HepG2 (cell line): ENCODE results near the gene POLR2F. TPM values are rescaled to one million over a fixed set of nuclear protein-coding genes. Genes with fewer than 3 reads are reported as not detected.

Experiments used
- ATAC-seq: fragments of 200-7000 bp; cut with Tn5 transposase; 3 replicates; pipeline ENCODE4 v1.9.1; 2020; ENCODE audit warnings: mild to moderate bottlenecking, moderate library complexity
- BruUV-seq: library from RNA; stranded (reverse); fragments of 400-500 nt; replicated peaks from 2 replicates; lab custom pipeline; 2021; lab: Mats Ljungman, UMichigan
- CTCF ChIA-PET: fragments of 300-600 bp; formaldehyde crosslinking; extraction: SDS; loops from one replicate; lab custom pipeline; 2021; ENCODE audit warnings: low total read pairs, inconsistent platforms, low intra/inter-chr PET ratio; lab: Yijun Ruan, JAX
- POLR2A ChIA-PET: fragments of 350-600 bp; sonication (Branson Sonifier 250); formaldehyde crosslinking; loops from one replicate; lab custom pipeline; 2020; ENCODE audit warnings: antibody characterized with exemption, inconsistent platforms; lab: Yijun Ruan, JAX
- DNase-seq: peaks from one replicate; pipeline ENCODE4 v3.0.0-alpha.2; 2015; ENCODE audit warnings: low spot score
- FAIRE-seq: peaks from 3 replicates; lab custom pipeline; 2011; peaks lifted over from hg19 to GRCh38; lab: Jason Lieb, UNC
- H2AFZ ChIP-seq: one replicate; pipeline ENCODE4 v1.6.1; 2011; ENCODE audit warnings: low read length, inconsistent platforms
- H3K27ac ChIP-seq: fragments of 300-600 bp; 3 replicates; pipeline ENCODE4 v1.8.0; 2011; ENCODE audit warnings: mixed run types, mild to moderate bottlenecking, mixed read lengths, low read length, inconsistent platforms; ENCODE audit not compliant: insufficient read depth; ENCODE audit errors: extremely low read length
- H3K27me3 ChIP-seq, 2 experiments: fragments of 200-600 bp in 1 of 2; 2 replicates in 1 of 2; 3 replicates in 1 of 2; pipeline versions ENCODE4 v1.6.0 to v1.8.0; 2011; ENCODE audit warnings: low read length in 2 of 2, mild to moderate bottlenecking in 2 of 2, moderate library complexity in 2 of 2, inconsistent platforms in 1 of 2; ENCODE audit not compliant: insufficient read depth in 2 of 2, control insufficient read depth in 1 of 2
- H3K36me3 ChIP-seq, 2 experiments: fragments of 200-600 bp in 1 of 2; replicated peaks in 1 of 2; 2 replicates in 1 of 2; 3 replicates in 1 of 2; pipeline versions ENCODE4 v1.5.1 to v1.8.0; 2011; ENCODE audit warnings: low read length in 2 of 2, inconsistent platforms in 1 of 2; ENCODE audit not compliant: insufficient read depth in 2 of 2, control insufficient read depth in 1 of 2
- H3K4me1 ChIP-seq: 2 replicates; pipeline ENCODE4 v1.5.1; 2012; ENCODE audit warnings: low read length, inconsistent platforms; ENCODE audit not compliant: insufficient read depth
- H3K4me2 ChIP-seq: 2 replicates; pipeline ENCODE4 v1.6.0; 2011; ENCODE audit warnings: low read depth, low read length, inconsistent platforms
- H3K4me3 ChIP-seq, 3 experiments: fragments of 200-600 bp in 1 of 3; sonication (generic), shearing (Covaris generic) in 1 of 3; replicated peaks in 1 of 3; 2 replicates each; pipeline ENCODE4 v1.5.1; 2011 to 2016; ENCODE audit warnings: low read length in 3 of 3, inconsistent platforms in 2 of 3, low read depth in 2 of 3, mild to moderate bottlenecking in 2 of 3, control low read depth in 1 of 3, mixed read lengths in 1 of 3; ENCODE audit not compliant: insufficient read depth in 1 of 3
- H3K79me2 ChIP-seq: one replicate; pipeline ENCODE4 v1.6.1; 2011; ENCODE audit warnings: low read length, inconsistent platforms; ENCODE audit not compliant: insufficient read depth
- H3K9ac ChIP-seq: 2 replicates; pipeline ENCODE4 v1.6.0; 2011; ENCODE audit warnings: mild to moderate bottlenecking, low read depth, low read length, inconsistent platforms; ENCODE audit not compliant: insufficient read depth
- H3K9me3 ChIP-seq: 2 replicates; pipeline ENCODE4 v1.5.1; 2012; ENCODE audit warnings: mild to moderate bottlenecking, low read length
- H4K20me1 ChIP-seq: 2 replicates; pipeline ENCODE4 v1.6.0; 2011; ENCODE audit warnings: inconsistent platforms, mild to moderate bottlenecking, low read length, moderate library complexity; ENCODE audit not compliant: insufficient read depth
- CREM ChIP-seq, 2 experiments: sonication (generic) in 1 of 2; formaldehyde crosslinking in 1 of 2; IDR thresholded peaks; 2 replicates each; pipeline versions ENCODE4 v1.4.0 to v1.6.1; 2016 to 2020; ENCODE audit warnings: antibody characterized with exemption in 1 of 2, mild to moderate bottlenecking in 1 of 2, missing genetic modification reagents in 1 of 2
- EZH2 ChIP-seq: conservative IDR thresholded peaks from 2 replicates; pipeline ENCODE4 v1.6.1; 2012; ENCODE audit warnings: mild to moderate bottlenecking, low read depth, low read length, moderate library complexity
- HOXA9 ChIP-seq: sonication (generic); formaldehyde crosslinking; IDR thresholded peaks from 2 replicates; pipeline ENCODE4 v1.8.1; 2022; ENCODE audit warnings: missing genetic modification reagents, mild to moderate bottlenecking, moderate library complexity, borderline replicate concordance
- MXD4 ChIP-seq: IDR thresholded peaks from 2 replicates; pipeline ENCODE4 v1.6.1; 2016; ENCODE audit warnings: mild to moderate bottlenecking, missing biosample characterization, missing genetic modification reagents
- NFE2L1 ChIP-seq: sonication (generic); formaldehyde crosslinking; IDR thresholded peaks from 2 replicates; pipeline ENCODE4 v1.4.0; 2020; ENCODE audit warnings: missing genetic modification reagents, mild to moderate bottlenecking, borderline replicate concordance
- PCBP2 ChIP-seq: fragments of 200-400 bp; formaldehyde crosslinking; optimal IDR thresholded peaks from 2 replicates; pipeline ENCODE3; 2018; ENCODE audit warnings: low read length, low read depth; ENCODE audit not compliant: poor library complexity, severe bottlenecking
- TOPORS ChIP-seq: sonication (generic); formaldehyde crosslinking; IDR thresholded peaks from 2 replicates; pipeline ENCODE4 v1.8.0; 2023; ENCODE audit warnings: mild to moderate bottlenecking, missing genetic modification reagents
- ZFY ChIP-seq: sonication (generic); formaldehyde crosslinking; IDR thresholded peaks from 2 replicates; pipeline ENCODE4 v1.4.0; 2020; ENCODE audit warnings: missing genetic modification reagents
- ZNF563 ChIP-seq: sonication (generic); formaldehyde crosslinking; IDR thresholded peaks from 2 replicates; pipeline ENCODE4 v1.8.0; 2022; ENCODE audit warnings: mild to moderate bottlenecking, moderate library complexity, missing genetic modification reagents
- ZNF746 ChIP-seq: sonication (generic); formaldehyde crosslinking; IDR thresholded peaks from 2 replicates; pipeline ENCODE4 v1.8.0; 2022; ENCODE audit warnings: mild to moderate bottlenecking, missing genetic modification reagents
- ZNF816 ChIP-seq: sonication (generic); formaldehyde crosslinking; IDR thresholded peaks from 2 replicates; pipeline ENCODE4 v1.8.0; 2022; ENCODE audit warnings: missing genetic modification reagents, mild to moderate bottlenecking, borderline replicate concordance
- WGBS: methylation state at CpG from one replicate; pipeline ENCODE4 v1.1.6; 2017; ENCODE audit warnings: low lambda C conversion rate; 5-methylcytosine and 5-hydroxymethylcytosine counted together
- in situ Hi-C: cut with HindIII; loops from 2 replicates; pipeline ENCODE4 v1.10.0; 2017; ENCODE audit warnings: low pct_unique_long_range_greater_than_20kb; ENCODE audit not compliant: extremely low pct_ligation_motif_present
- intact Hi-C: fragments of 100-400 bp; cut with micrococcal nuclease; formaldehyde crosslinking; loops from one replicate; pipeline ENCODE4 v1.10.0; 2022; ENCODE audit not compliant: unreplicated experiment
- polyA plus RNA-seq, 8 experiments: library from polyadenylated mRNA; depleted of rRNA in 3 of 8; stranded (reverse) in 7 of 8; unstranded in 1 of 8; fragments of >200 nt; fragmentation: Illumina TruSeq in 4 of 8; extraction: Trizol in 4 of 8; gene quantifications; 2 replicates each; pipeline versions ENCODE4 v1.2.1 to v1.2.3, GENCODE V29; 2011 to 2016; ENCODE audit warnings: low read depth in 4 of 8, missing spikeins in 1 of 8, mixed read lengths in 1 of 8; ENCODE audit not compliant: insufficient read depth in 1 of 8
- total RNA-seq, 5 experiments: library from RNA; depleted of rRNA; stranded (reverse); fragments of >200 nt; fragmentation: Illumina TruSeq; extraction: Trizol; gene quantifications; 2 replicates each; pipeline ENCODE4 v1.2.3, GENCODE V29; 2016; ENCODE audit warnings: low read depth in 1 of 5
- TF ChIP-seq, protein P1 (sequence below): sonication (generic); formaldehyde crosslinking; IDR thresholded peaks from 2 replicates; pipeline ENCODE4 v1.5.1; 2020; ENCODE audit warnings: mild to moderate bottlenecking, missing genetic modification reagents, moderate library complexity
- TF ChIP-seq, protein P2 (sequence below): IDR thresholded peaks from 2 replicates; pipeline ENCODE4 v1.6.1; 2012; ENCODE audit warnings: inconsistent platforms
- TF ChIP-seq, protein P3 (sequence below): sonication (generic); formaldehyde crosslinking; IDR thresholded peaks from 2 replicates; pipeline ENCODE4 v1.4.0; 2020; ENCODE audit warnings: missing genetic modification reagents

The POLR2F gene
- total and polyA plus RNA-seq, 2 of the 13 experiments (the other 11 are each of a cell fraction or from before 2014, with no cell fraction given) = 135 to 158 TPM

DNA sequence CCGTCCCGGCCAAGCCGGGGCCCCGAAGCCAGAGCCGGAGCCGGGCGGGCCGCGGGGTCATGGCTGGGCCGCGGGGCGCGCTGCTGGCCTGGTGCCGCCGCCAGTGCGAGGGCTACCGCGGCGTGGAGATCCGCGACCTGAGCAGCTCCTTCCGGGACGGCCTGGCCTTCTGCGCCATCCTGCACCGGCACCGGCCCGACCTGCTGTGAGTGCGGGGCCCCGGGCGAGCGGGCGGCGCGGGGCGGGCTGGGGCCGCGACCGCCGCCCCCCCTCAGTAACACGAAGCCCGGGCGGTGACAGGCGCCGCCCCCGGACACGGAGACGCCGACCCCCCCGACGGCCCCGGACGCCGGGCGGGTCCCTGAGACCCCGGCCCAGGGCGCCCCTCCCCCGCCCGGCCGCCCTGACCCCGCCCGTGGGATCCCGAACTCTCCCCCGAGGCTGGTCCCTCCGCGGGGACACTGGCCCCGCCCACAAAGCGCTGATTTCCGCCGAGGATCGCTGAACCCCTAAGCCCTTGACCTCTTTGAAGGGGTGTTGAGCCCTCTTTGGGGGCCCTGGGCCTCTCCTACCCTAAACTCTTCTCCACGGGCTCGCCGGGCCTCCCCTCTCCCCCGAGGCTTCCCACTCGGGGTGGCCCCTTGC, 47.0 kb upstream of the POLR2F start (continued):
- peak; percentile 81 for TF ChIP-seq ZFY (CRISPR knock-in tag)
- 0 out of 2 replicates have a peak, but pooled peaks have one; percentile 6 for TF ChIP-seq ZNF563 (CRISPR knock-in tag)

DNA sequence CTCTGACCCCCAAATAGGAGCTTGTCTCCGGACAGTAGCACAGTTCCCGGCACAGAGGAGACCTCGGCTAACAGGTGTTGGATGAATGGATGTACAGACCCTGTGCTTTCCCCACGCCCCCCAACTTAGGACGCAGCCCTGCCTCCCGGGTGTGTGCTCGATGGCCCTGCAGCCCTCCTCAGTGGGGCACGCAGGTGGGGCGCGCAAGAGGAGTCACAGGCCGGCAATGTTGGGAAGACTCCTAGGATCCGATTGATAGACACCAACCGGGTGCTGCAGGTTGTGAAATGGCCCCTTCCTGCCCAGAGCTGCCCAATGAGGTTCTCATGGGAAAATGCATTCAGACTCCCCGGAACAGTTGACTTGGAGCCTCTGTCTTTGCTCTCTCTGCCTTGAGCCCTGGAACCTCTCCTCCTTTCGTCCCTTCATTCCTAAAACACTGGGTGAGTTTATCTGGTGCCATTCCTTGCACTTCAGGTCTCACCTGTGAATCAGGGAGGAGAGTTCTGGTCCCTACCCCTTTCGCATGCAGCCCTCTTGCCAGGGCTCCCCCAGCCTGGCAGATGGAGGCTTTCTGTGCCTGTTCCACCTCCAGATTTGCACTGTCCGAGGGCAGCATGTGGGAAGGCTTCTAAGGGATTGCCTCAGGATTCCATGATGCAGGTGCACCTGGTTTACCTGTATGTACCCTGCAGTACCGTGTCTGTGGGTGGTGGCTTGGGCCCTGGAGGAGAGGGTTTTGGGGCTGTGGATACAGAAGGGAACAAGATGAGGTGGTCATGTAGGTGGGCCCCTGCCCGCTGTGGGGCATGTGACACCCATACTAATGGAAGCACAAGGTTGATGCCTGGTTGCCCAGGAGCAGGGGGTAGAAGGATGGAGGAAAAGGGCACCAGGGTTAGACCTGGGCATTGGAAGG, 46.2 kb upstream of the POLR2F start:
- no peak overlapping the region for H2AFZ ChIP-seq
- DNase-seq = no peak
- intact Hi-C loops = no loop called here
- TF ChIP-seq EZH2 = no peak
- TF ChIP-seq PCBP2 = no peak
- TF ChIP-seq, protein P1, sequence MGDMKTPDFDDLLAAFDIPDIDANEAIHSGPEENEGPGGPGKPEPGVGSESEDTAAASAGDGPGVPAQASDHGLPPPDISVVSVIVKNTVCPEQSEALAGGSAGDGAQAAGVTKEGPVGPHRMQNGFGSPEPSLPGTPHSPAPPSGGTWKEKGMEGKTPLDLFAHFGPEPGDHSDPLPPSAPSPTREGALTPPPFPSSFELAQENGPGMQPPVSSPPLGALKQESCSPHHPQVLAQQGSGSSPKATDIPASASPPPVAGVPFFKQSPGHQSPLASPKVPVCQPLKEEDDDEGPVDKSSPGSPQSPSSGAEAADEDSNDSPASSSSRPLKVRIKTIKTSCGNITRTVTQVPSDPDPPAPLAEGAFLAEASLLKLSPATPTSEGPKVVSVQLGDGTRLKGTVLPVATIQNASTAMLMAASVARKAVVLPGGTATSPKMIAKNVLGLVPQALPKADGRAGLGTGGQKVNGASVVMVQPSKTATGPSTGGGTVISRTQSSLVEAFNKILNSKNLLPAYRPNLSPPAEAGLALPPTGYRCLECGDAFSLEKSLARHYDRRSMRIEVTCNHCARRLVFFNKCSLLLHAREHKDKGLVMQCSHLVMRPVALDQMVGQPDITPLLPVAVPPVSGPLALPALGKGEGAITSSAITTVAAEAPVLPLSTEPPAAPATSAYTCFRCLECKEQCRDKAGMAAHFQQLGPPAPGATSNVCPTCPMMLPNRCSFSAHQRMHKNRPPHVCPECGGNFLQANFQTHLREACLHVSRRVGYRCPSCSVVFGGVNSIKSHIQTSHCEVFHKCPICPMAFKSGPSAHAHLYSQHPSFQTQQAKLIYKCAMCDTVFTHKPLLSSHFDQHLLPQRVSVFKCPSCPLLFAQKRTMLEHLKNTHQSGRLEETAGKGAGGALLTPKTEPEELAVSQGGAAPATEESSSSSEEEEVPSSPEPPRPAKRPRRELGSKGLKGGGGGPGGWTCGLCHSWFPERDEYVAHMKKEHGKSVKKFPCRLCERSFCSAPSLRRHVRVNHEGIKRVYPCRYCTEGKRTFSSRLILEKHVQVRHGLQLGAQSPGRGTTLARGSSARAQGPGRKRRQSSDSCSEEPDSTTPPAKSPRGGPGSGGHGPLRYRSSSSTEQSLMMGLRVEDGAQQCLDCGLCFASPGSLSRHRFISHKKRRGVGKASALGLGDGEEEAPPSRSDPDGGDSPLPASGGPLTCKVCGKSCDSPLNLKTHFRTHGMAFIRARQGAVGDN (CRISPR knock-in tag) = peak; percentile 52; the same call in 1 of the 2 replicates
- TF ChIP-seq HOXA9 (CRISPR knock-in tag) = no peak
- no peak for TF ChIP-seq ZNF746 (CRISPR knock-in tag)
- TF ChIP-seq, protein P2, sequence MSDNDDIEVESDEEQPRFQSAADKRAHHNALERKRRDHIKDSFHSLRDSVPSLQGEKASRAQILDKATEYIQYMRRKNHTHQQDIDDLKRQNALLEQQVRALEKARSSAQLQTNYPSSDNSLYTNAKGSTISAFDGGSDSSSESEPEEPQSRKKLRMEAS = 0 out of 2 replicates have a peak, but pooled peaks have one; percentile 14
- TF ChIP-seq TOPORS = no peak
- TF ChIP-seq CREM (IDR thresholded peaks at IDR 0.05) = no peak
- no peak for TF ChIP-seq CREM (CRISPR knock-in tag; IDR thresholded peaks at IDR 0.05)
- TF ChIP-seq ZNF816 (CRISPR knock-in tag) = no peak
- TF ChIP-seq, protein P3, sequence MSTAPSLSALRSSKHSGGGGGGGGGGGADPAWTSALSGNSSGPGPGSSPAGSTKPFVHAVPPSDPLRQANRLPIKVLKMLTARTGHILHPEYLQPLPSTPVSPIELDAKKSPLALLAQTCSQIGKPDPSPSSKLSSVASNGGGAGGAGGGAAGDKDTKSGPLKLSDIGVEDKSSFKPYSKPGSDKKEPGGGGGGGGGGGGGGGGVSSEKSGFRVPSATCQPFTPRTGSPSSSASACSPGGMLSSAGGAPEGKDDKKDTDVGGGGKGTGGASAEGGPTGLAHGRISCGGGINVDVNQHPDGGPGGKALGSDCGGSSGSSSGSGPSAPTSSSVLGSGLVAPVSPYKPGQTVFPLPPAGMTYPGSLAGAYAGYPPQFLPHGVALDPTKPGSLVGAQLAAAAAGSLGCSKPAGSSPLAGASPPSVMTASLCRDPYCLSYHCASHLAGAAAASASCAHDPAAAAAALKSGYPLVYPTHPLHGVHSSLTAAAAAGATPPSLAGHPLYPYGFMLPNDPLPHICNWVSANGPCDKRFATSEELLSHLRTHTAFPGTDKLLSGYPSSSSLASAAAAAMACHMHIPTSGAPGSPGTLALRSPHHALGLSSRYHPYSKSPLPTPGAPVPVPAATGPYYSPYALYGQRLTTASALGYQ (CRISPR knock-in tag) = no peak
- TF ChIP-seq NFE2L1 (CRISPR knock-in tag) = no peak
- no peak for TF ChIP-seq MXD4 (CRISPR knock-in tag)

More for the DNA sequence above, 46.2 kb upstream of the POLR2F start:
- TSS peak; percentile 56 for BruUV-seq
- H3K4me1 ChIP-seq = peaks cover 28% of the 10 kb centered on the region
- ATAC-seq (peak; percentile 11), FAIRE-seq (no peak)
- in situ Hi-C loops = no loop called here
- CTCF ChIA-PET = interaction anchor here (1.6 kb wide), 1 partner anchor 19 kb away, joined by 3 read pairs; no protein-coding TSS in a partner anchor
- H4K20me1 ChIP-seq = no peaks in the 10 kb centered on the region
- H3K4me3 ChIP-seq = peak overlapping the region; percentile 75 to 87 (median 77)
- peaks cover 8% of the 10 kb centered on the region for H3K79me2 ChIP-seq
- 45% methylated on average over 16 of the region's 19 CpGs for whole genome bisulfite sequencing
- POLR2A ChIA-PET = interaction anchor here (1.6 to 6.0 kb wide), 3 partner anchors 13 to 44 kb away, joined by 4 to 69 read pairs (median 5); no protein-coding TSS in a partner anchor
- no peaks in the 10 kb centered on the region for H3K9me3 ChIP-seq
- peaks cover 2 to 4% of the 10 kb centered on the region in 2 experiments; a peak in 1 of 5 replicates for H3K36me3 ChIP-seq
- peak overlapping the region; percentile 78 for H3K9ac ChIP-seq
- H3K27ac ChIP-seq = peak overlapping the region; percentile 26
- no peaks in the 10 kb centered on the region for H3K27me3 ChIP-seq
- peak overlapping the region; percentile 95 for H3K4me2 ChIP-seq
